GM10248 (cell line): ENCODE results near the gene LRRC4C.

Source experiments
- CTCF ChIA-PET: fragments of 300-600 bp; sonication (Branson Sonifier 250); formaldehyde crosslinking; extraction: SDS; loops from one replicate; lab custom pipeline; 2021; ENCODE audit warnings: antibody characterized with exemption; lab: Yijun Ruan, JAX
- POLR2A ChIA-PET: fragments of 350-650 bp; sonication (Branson Sonifier 250); formaldehyde crosslinking; extraction: SDS; loops from one replicate; lab custom pipeline; 2020; ENCODE audit warnings: antibody characterized with exemption; lab: Yijun Ruan, JAX
- DNase-seq: peaks from one replicate; pipeline ENCODE4 v3.0.0; 2012; ENCODE audit errors: extremely low spot score
- CTCF ChIP-seq: IDR thresholded peaks from 2 replicates; pipeline ENCODE4 v1.5.1; 2012; ENCODE audit warnings: mild to moderate bottlenecking, low read depth; ENCODE audit errors: extremely low read depth, missing control alignments, control extremely low read depth

The LRRC4C gene

GRCh38 chr11:41398175-41398574 is 61.3 kb downstream of the LRRC4C start:
- ChIA-PET POLR2A (no interaction called here), CTCF (no interaction called here)
- no peak for DNase-seq
- TF ChIP-seq CTCF: no peak

- POLR2A ChIA-PET: no interaction called here
- CTCF ChIA-PET: interaction anchor here (1.3 kb wide), 1 partner anchor 12 kb away, joined by 3 read pairs; no protein-coding TSS in a partner anchor
- DNase-seq: no peak
- TF ChIP-seq CTCF: no peak
Observed at GRCh38 chr11:41394521-41395195, 64.8 kb downstream of the LRRC4C start.

GRCh38 chr11:41392596-41392995 is 66.9 kb downstream of the LRRC4C start:
- ChIA-PET POLR2A (no interaction called here), CTCF (no interaction called here)
- TF ChIP-seq CTCF: no peak
- DNase-seq: no peak

GRCh38 chr11:41389623-41390130 is 69.8 kb downstream of the LRRC4C start:
- CTCF ChIA-PET: no interaction called here
- TF ChIP-seq CTCF: no peak
- POLR2A ChIA-PET: no interaction called here

GRCh38 chr11:41384329-41384728 is 75.1 kb downstream of the LRRC4C start:
- ChIA-PET POLR2A (no interaction called here), CTCF (no interaction called here)
- DNase-seq: no peak
- no peak for TF ChIP-seq CTCF

More at GRCh38 chr11:41389623-41390130, 69.8 kb downstream of the LRRC4C start:
- no peak for DNase-seq

- no peak for DNase-seq
- ChIA-PET CTCF (no interaction called here), POLR2A (no interaction called here)
- TF ChIP-seq CTCF: no peak
Observed at GRCh38 chr11:41383768-41384167, 75.7 kb downstream of the LRRC4C start.
